ENCODE results near the gene COMT. TPM values are rescaled to one million over a fixed set of nuclear protein-coding genes. Genes with fewer than 3 reads are reported as not detected.
A peak's percentile ranks its signal among the peaks of the same experiment; 100 is the strongest.

COMT gene
- total and polyA plus RNA-seq, 10 donors = 63.5 to 216 (median 99.3) TPM

DNA sequence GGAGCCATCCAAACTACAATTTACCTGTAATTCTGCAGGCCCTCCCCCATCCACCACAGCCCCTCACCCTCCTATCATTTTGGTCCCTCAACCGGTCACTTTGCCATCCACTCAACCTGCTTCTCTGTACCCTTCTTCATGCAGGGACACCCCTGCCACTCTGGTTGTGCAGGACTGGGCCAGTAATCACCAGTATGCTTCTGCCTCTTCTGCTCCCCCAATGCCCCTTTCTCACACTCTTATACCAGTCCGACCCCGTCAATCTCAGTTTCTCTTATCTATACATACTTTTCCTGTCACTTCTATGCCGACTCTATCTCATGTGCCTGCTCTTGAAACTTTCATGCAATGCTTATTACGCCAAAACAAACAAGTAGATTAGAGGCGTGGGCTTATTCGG, 5.1 kb upstream of the COMT start:
- peaks cover 8 to 61% (median 28%) of the 10 kb centered on the region in 6 donors for H3K4me1 ChIP-seq
- 96 to 99% (median 98%) methylated on average over 7 of the region's 7 CpGs for WGBS, 5 donors

DNA sequence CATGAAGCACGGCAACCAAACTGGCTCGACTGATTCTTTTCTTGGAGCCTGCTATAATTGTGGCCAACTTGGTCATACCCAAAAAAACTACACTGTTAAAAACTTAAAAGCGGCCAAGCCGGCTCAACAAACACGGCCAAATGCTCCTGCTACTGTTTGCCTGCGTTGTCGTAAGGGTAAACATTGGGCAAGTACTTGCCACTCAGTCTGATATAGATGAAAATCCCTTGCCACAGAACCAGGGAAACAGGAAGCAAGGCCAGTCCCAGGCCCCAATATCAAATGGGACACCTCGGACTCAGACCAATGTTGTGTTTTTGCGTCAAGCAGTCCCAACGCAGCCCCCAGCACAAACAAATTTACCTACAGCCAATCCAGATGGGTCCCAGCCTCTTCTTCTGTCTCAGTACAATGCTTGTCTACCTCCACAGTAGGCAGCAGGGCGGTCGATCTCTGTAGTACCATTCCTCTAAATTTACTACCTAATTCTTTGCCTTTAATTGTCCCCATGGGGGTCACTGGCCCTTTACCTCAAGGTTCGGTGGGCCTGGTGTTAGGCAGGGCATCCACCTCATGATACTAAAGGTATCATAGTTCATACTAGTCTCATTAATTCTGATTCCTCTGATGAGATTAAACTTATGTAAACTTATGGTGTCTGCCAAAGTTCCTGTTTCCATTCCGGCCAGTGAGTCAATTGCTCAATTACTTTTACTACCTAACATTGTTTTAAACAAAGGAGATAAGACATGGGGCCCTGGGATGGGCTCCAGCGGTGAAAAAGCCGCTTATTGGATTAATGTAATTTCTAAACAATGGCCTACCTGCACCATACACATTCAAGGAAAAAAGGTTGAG, 3.7 kb upstream of the COMT start:
- no peak overlapping the region for H3K4me3 ChIP-seq
- H3K4me1 ChIP-seq = peaks cover 12 to 64% (median 29%) of the 10 kb centered on the region in 6 donors
- TF ChIP-seq, protein P1, sequence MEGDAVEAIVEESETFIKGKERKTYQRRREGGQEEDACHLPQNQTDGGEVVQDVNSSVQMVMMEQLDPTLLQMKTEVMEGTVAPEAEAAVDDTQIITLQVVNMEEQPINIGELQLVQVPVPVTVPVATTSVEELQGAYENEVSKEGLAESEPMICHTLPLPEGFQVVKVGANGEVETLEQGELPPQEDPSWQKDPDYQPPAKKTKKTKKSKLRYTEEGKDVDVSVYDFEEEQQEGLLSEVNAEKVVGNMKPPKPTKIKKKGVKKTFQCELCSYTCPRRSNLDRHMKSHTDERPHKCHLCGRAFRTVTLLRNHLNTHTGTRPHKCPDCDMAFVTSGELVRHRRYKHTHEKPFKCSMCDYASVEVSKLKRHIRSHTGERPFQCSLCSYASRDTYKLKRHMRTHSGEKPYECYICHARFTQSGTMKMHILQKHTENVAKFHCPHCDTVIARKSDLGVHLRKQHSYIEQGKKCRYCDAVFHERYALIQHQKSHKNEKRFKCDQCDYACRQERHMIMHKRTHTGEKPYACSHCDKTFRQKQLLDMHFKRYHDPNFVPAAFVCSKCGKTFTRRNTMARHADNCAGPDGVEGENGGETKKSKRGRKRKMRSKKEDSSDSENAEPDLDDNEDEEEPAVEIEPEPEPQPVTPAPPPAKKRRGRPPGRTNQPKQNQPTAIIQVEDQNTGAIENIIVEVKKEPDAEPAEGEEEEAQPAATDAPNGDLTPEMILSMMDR (IDR thresholded peaks at IDR 0.05 in 8 of 11, conservative IDR thresholded peaks at IDR 0.05 in 3 of 11) = no peak
- no peak for TF ChIP-seq POLR2A (IDR thresholded peaks at IDR 0.05)
- TF ChIP-seq POLR2AphosphoS5 (IDR thresholded peaks at IDR 0.05) = no peak
- peak overlapping the region in 5 of 8 donors; percentile 14 to 50 (median 36) for H3K27ac ChIP-seq
- H3K27me3 ChIP-seq (replicated peaks in 1 of 7) = no peaks in the 10 kb centered on the region
- WGBS, 5 donors = 82 to 93% (median 85%) methylated on average over 16 of the region's 16 CpGs
- peak; percentile 24 for DNase-seq
- H3K9me3 ChIP-seq = peaks cover 0 to 19% (median 16%) of the 10 kb centered on the region in 8 donors
- intact Hi-C loops (cut with DNase I; ENCODE audit: low total_unique reads) = no loop called here
- peaks cover 0 to 32% (median 0%) of the 10 kb centered on the region in 6 donors for H3K36me3 ChIP-seq

More for the DNA sequence above, 5.1 kb upstream of the COMT start:
- Histone ChIP-seq H3K36me3 (peaks cover 0 to 32% (median 0%) of the 10 kb centered on the region in 6 donors), H3K4me3 (no peak overlapping the region), H3K9me3 (peaks cover 0 to 19% (median 16%) of the 10 kb centered on the region in 8 donors), H3K27ac (peak overlapping the region in 1 of 8 donors; percentile 38), H3K27me3 (replicated peaks in 1 of 7) (no peaks in the 10 kb centered on the region)
- TF ChIP-seq POLR2A (IDR thresholded peaks at IDR 0.05) = no peak
- TF ChIP-seq, protein P1 (IDR thresholded peaks at IDR 0.05 in 8 of 11, conservative IDR thresholded peaks at IDR 0.05 in 3 of 11) = no peak
- no peak for TF ChIP-seq POLR2AphosphoS5 (IDR thresholded peaks at IDR 0.05)
- intact Hi-C loops (cut with DNase I; ENCODE audit: low total_unique reads) = no loop called here
- no peak for DNase-seq

DNA sequence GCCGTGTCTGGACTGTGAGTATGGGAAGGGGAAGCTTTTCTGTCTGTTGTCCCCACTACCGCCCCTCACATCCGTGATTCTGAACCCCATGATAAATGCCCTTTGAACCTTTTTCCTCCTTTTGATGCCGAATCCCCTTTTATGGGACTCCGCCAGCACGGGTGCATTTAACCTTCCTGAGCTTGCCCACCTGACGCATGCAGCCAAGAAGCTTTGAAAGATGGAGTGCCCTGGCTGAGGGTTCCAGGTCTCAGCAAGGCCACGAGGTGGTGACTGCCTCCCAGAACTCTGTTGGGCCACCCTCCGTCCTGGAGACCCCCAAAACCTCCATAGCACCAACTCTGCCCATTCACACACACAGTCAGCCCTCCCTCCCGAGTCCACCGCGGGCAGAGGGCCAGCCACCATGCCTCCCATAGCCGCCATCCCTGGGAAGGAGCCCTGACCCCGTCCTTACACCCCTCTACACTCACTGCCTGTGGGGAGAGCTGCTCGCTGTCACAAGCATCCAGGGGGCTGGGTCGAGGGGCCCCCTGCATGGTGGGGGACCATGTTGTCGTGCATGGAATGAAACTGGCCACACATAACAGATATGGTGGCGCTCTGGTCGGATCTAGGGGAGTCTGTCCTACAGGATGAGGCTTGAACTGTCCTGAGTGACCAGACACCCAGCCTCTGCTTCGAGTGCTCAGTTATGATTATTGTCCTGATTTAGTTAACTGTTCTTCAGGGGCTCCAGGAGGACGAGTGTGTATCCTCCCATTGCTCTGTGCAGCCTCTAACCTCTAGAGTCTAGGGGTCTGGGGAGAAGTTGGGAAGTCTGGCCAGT, 822 bp upstream of the COMT start:
- no peak for DNase-seq
- 68 to 83% (median 72%) methylated on average over 16 to 21 of the region's 21 CpGs for WGBS, 5 donors
- peaks cover 0 to 22% (median 0%) of the 10 kb centered on the region in 6 donors for H3K36me3 ChIP-seq
- TF ChIP-seq POLR2A (IDR thresholded peaks at IDR 0.05) = no peak
- TF ChIP-seq, protein P1 (IDR thresholded peaks at IDR 0.05 in 8 of 11, conservative IDR thresholded peaks at IDR 0.05 in 3 of 11) = no peak
- TF ChIP-seq POLR2AphosphoS5 (IDR thresholded peaks at IDR 0.05) = no peak
- peaks cover 23 to 76% (median 41%) of the 10 kb centered on the region in 6 donors for H3K4me1 ChIP-seq
- H3K4me3 ChIP-seq = peak overlapping the region; percentile 64 to 81 (median 74)
- peaks cover 0 to 10% (median 7%) of the 10 kb centered on the region in 8 donors for H3K9me3 ChIP-seq
- intact Hi-C loops (cut with DNase I; ENCODE audit: low total_unique reads) = no loop called here
- H3K27me3 ChIP-seq (replicated peaks in 1 of 7) = no peaks in the 10 kb centered on the region
- H3K27ac ChIP-seq = peak overlapping the region; percentile 76 to 95 (median 90)
